Measurements from ENCODE around the gene POLR2J. TPM values are rescaled to one million over a fixed set of nuclear protein-coding genes. Genes with fewer than 3 reads are reported as not detected.

Gene POLR2J
- total RNA-seq, 2 experiments from 2014 or later = 71.2 to 72.9 TPM

GRCh38 chr7:102425639-102426267, 53.0 kb downstream of the POLR2J start:
- CTCF ChIA-PET = interaction anchor here (0.7 to 4.3 kb wide), 6 partner anchors 8 to 139 kb away, joined by 3 to 25 read pairs (median 4); partner anchors contain the start of gene SH2B2

GRCh38 chr7:102424787-102425218, 53.9 kb downstream of the POLR2J start:
- POLR2A ChIA-PET = no interaction called here
- CTCF ChIA-PET = interaction anchor here (3.6 to 4.3 kb wide), 2 partner anchors 9 to 20 kb away, joined by 12 to 25 read pairs; no protein-coding TSS in a partner anchor

More at GRCh38 chr7:102425639-102426267, 53.0 kb downstream of the POLR2J start:
- POLR2A ChIA-PET = interaction anchor here (0.6 to 1.9 kb wide), 6 partner anchors 8 to 843 kb away, joined by 3 to 30 read pairs (median 3); no protein-coding TSS in a partner anchor

GRCh38 chr7:102424129-102424551, 54.6 kb downstream of the POLR2J start:
- ChIA-PET CTCF (interaction anchor here (3.6 to 4.3 kb wide), 2 partner anchors 8 to 19 kb away, joined by 12 to 25 read pairs; no protein-coding TSS in a partner anchor), POLR2A (no interaction called here)

Other genes starting within 250 kb of the POLR2J start
- gene SH2B2, start 192.1 kb downstream of the POLR2J start, total RNA-seq = 1 to 10 TPM; 2.2 to 2.5 TPM
- not detected for gene SPDYE6, start 122.5 kb downstream of the POLR2J start, total RNA-seq
- gene PRKRIP1, start 82.6 kb downstream of the POLR2J start, total RNA-seq = 10 to 100 TPM; 23.8 to 25.5 TPM
- gene ORAI2, start 45.3 kb downstream of the POLR2J start, total RNA-seq = 10 to 100 TPM; 56.4 to 57.5 TPM
- 10 to 100 TPM; 10.8 to 10.9 TPM for gene ALKBH4, start 14.1 kb downstream of the POLR2J start, total RNA-seq
- 10 to 100 TPM; 25.1 to 25.9 TPM for gene LRWD1, start 13.9 kb downstream of the POLR2J start, total RNA-seq
- gene RASA4B, start 38.9 kb upstream of the POLR2J start, total RNA-seq = 10 to 100 TPM; 23.7 to 23.9 TPM
- gene UPK3BL2, start 64.8 kb upstream of the POLR2J start, total RNA-seq = 1 to 10 TPM; 6.7 to 8.1 TPM
- under 1 TPM in 1 of 2 experiments, not detected in 1; 0.23 TPM for gene SPDYE2, start 72.3 kb upstream of the POLR2J start, total RNA-seq
- 10 to 100 TPM; 27.2 to 29.1 TPM for gene POLR2J3, start 93.7 kb upstream of the POLR2J start, total RNA-seq
- 10 to 100 TPM; 41.6 to 42.4 TPM for gene RASA4, start 137.8 kb upstream of the POLR2J start, total RNA-seq
- gene UPK3BL1, start 163.9 kb upstream of the POLR2J start, total RNA-seq = 10 to 100 TPM; 13.2 to 20.8 TPM
- gene SPDYE2B, start 171.4 kb upstream of the POLR2J start, total RNA-seq = not detected
- gene POLR2J2, start 192.7 kb upstream of the POLR2J start, total RNA-seq = 1 to 10 TPM; 8.6 to 9.7 TPM

All from activated CD8-positive, alpha-beta memory T cell treated with anti-CD3 and anti-CD28 coated beads for 36 hours (primary cell).